ENCODE results near the gene VPS39.

DNA sequence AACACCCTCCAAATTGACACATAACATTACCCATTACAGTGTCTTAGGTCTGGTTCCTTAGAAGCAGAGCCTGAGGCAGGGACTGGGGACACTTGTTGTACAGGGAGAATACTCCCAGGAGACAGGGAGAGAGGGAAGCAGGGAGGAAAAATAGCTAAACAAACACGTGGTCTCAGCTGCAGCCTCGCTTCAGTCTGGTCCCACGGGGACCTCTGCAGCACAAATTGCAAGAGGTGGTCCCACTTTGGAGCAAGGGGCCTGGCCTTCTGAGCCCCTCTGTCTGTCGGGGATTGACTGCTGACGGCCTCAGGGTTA, 88.7 kb downstream of the VPS39 start:
- TF ChIP-seq, protein P1, sequence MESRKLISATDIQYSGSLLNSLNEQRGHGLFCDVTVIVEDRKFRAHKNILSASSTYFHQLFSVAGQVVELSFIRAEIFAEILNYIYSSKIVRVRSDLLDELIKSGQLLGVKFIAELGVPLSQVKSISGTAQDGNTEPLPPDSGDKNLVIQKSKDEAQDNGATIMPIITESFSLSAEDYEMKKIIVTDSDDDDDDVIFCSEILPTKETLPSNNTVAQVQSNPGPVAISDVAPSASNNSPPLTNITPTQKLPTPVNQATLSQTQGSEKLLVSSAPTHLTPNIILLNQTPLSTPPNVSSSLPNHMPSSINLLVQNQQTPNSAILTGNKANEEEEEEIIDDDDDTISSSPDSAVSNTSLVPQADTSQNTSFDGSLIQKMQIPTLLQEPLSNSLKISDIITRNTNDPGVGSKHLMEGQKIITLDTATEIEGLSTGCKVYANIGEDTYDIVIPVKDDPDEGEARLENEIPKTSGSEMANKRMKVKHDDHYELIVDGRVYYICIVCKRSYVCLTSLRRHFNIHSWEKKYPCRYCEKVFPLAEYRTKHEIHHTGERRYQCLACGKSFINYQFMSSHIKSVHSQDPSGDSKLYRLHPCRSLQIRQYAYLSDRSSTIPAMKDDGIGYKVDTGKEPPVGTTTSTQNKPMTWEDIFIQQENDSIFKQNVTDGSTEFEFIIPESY (IDR thresholded peaks at IDR 0.05; ENCODE audit: borderline replicate concordance, low read depth) = no peak
- TF ChIP-seq JUND (IDR thresholded peaks at IDR 0.05) (no peak), EZH2phosphoT487 (IDR thresholded peaks at IDR 0.05; ENCODE audit: borderline replicate concordance, low read depth) (no peak), SMC3 (IDR thresholded peaks at IDR 0.05; ENCODE audit: low read depth, low read length) (no peak), EP300 (IDR thresholded peaks at IDR 0.05; ENCODE audit: borderline replicate concordance in 1 of 2, low read depth in 1 of 2, low read length in 1 of 2) (no peak)
- TF ChIP-seq, protein P2, sequence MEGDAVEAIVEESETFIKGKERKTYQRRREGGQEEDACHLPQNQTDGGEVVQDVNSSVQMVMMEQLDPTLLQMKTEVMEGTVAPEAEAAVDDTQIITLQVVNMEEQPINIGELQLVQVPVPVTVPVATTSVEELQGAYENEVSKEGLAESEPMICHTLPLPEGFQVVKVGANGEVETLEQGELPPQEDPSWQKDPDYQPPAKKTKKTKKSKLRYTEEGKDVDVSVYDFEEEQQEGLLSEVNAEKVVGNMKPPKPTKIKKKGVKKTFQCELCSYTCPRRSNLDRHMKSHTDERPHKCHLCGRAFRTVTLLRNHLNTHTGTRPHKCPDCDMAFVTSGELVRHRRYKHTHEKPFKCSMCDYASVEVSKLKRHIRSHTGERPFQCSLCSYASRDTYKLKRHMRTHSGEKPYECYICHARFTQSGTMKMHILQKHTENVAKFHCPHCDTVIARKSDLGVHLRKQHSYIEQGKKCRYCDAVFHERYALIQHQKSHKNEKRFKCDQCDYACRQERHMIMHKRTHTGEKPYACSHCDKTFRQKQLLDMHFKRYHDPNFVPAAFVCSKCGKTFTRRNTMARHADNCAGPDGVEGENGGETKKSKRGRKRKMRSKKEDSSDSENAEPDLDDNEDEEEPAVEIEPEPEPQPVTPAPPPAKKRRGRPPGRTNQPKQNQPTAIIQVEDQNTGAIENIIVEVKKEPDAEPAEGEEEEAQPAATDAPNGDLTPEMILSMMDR (IDR thresholded peaks at IDR 0.05) = no peak
